Prostate gland (tissue), 2 donors: ENCODE data around the gene IGFBP2. TPM values are rescaled to one million over a fixed set of nuclear protein-coding genes. Genes with fewer than 3 reads are reported as not detected.

Experiments
- DNase-seq: peaks from one replicate; pipeline ENCODE4 v3.0.0-alpha.2; 2019; ENCODE audit warnings: low spot score
- H3K27ac ChIP-seq, 2 donors: fragments of 200-600 bp; sonication (generic); 2 replicates each; pipeline ENCODE4 v1.5.1; 2017 to 2019
- H3K27me3 ChIP-seq: fragments of 200-600 bp; sonication (generic); replicated peaks from 2 replicates; pipeline ENCODE4 v1.5.1; 2019; ENCODE audit not compliant: insufficient read depth
- H3K36me3 ChIP-seq, 2 donors: fragments of 200-600 bp; sonication (generic); 1 replicate in 1 of 2; 2 replicates in 1 of 2; pipeline versions ENCODE4 v1.5.1 to v1.8.1; 2017 to 2019
- H3K4me1 ChIP-seq: fragments of 200-600 bp; sonication (generic); replicated peaks from 2 replicates; pipeline ENCODE4 v1.5.1; 2019
- H3K4me3 ChIP-seq, 2 donors: fragments of 200-600 bp; sonication (generic); 2 replicates each; pipeline ENCODE4 v1.5.1; 2017 to 2019
- H3K9me3 ChIP-seq: fragments of 200-600 bp; sonication (generic); 2 replicates; pipeline ENCODE4 v1.5.1; 2017
- POLR2A ChIP-seq: fragments of 450-650 bp; IDR thresholded peaks from one replicate; pipeline ENCODE4 v1.6.1; 2016; ENCODE audit warnings: antibody characterized with exemption, mild to moderate bottlenecking
- POLR2AphosphoS5 ChIP-seq: sonication (generic); formaldehyde crosslinking; IDR thresholded peaks from one replicate; pipeline ENCODE4 v1.6.1; 2017; ENCODE audit warnings: antibody characterized with exemption
- WGBS: methylation state at CpG from one replicate; pipeline ENCODE4 v1.1.5; 2018; 5-methylcytosine and 5-hydroxymethylcytosine counted together
- intact Hi-C: fragments of 100-400 bp; cut with DNase I; formaldehyde crosslinking; loops from one replicate; pipeline ENCODE4 v1.14.2; 2022
- total RNA-seq, 2 donors: library from RNA; depleted of rRNA; stranded (reverse); fragments of >200 nt; gene quantifications; one replicate each; pipeline ENCODE4 v1.1.0, GENCODE V29; 2016
- TF ChIP-seq, protein P1 (sequence below), 4 experiments: fragments of 200-600 bp in 2 of 4; fragments of 450-650 bp in 2 of 4; sonication (generic) in 2 of 4; IDR thresholded peaks; 1 replicate in 3 of 4; 2 replicates in 1 of 4; pipeline ENCODE4 v1.5.1; 2016 to 2019; ENCODE audit warnings: antibody characterized with exemption in 4 of 4, mild to moderate bottlenecking in 2 of 4, moderate library complexity in 2 of 4

IGFBP2 gene
- total RNA-seq, 2 donors from 2014 or later, result 152 to 250 TPM

DNA sequence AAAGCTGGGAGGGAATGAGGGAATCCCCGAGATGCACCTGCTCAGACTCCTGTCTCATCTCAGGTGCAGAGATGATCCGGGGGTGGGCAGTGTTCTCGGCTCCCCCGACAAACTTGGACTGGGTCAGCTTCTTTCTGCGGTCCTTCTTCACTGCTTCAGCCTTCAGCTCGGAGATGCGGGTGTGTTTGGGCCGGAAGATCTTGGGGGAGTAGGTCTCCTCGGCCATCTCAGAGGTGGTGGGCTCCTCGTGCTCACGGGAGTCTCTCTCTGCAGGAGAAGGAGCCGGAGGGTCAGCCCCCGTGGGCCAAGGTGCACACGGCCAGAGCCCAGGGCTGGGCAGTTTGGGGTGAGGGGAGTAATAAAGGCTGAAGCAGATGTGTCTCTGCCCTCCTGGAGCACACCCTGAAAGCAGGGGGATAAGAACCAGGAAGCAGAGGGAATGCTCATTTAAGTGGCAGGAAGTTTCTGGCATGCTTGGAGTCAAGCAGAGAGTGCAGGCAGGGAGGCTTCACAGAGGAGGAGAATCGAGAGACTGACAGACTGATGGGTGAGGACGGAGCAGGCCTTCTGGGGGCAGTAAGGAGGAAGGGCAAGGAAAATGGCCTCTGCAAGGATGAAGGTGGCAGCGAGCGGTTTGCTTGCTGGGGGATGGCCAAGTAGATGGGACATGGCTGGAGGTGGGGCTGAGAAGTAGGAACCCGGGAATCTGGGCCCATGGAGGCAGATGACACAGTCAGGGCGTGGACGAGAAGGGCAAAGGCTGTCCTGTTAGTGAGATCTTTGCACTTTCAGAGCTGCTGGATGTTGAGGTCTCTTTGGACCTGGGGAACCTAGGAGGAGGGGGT lies 45.8 kb downstream of the IGFBP2 start:
- no peak overlapping the region for H3K27ac ChIP-seq
- no peaks in the 10 kb centered on the region for H3K36me3 ChIP-seq
- DNase-seq, result no peak
- no peaks in the 10 kb centered on the region for H3K27me3 ChIP-seq
- TF ChIP-seq POLR2A, result no peak
- TF ChIP-seq, protein P1, sequence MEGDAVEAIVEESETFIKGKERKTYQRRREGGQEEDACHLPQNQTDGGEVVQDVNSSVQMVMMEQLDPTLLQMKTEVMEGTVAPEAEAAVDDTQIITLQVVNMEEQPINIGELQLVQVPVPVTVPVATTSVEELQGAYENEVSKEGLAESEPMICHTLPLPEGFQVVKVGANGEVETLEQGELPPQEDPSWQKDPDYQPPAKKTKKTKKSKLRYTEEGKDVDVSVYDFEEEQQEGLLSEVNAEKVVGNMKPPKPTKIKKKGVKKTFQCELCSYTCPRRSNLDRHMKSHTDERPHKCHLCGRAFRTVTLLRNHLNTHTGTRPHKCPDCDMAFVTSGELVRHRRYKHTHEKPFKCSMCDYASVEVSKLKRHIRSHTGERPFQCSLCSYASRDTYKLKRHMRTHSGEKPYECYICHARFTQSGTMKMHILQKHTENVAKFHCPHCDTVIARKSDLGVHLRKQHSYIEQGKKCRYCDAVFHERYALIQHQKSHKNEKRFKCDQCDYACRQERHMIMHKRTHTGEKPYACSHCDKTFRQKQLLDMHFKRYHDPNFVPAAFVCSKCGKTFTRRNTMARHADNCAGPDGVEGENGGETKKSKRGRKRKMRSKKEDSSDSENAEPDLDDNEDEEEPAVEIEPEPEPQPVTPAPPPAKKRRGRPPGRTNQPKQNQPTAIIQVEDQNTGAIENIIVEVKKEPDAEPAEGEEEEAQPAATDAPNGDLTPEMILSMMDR (IDR thresholded peaks at IDR 0.05), result no peak
- no peak for TF ChIP-seq POLR2AphosphoS5
- intact Hi-C loops, result no loop called here
- 84% methylated on average over 21 of the region's 21 CpGs for WGBS
- H3K4me3 ChIP-seq, result no peak overlapping the region
- no peaks in the 10 kb centered on the region for H3K9me3 ChIP-seq
- no peaks in the 10 kb centered on the region for H3K4me1 ChIP-seq

DNA sequence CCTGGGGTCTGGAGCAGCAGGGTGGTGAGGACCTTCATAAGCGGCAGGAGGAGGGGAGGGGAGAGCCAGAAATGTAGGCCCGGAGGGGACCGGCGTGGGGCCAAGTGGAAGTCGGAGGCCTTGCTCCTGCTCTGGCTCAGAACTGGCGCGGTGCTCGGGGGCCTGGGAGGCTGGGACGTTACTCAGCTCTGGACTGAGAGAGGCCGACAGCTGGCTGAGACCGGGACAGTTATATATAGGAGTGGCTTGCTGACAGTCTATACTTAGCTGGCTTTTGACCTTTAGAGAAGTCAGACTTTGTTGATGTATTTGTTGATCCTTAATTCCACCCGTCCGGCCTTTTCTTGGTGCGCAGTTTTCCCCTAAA lies 46.4 kb downstream of the IGFBP2 start:
- peak overlapping the region; percentile 0 to 16 for H3K27ac ChIP-seq
- H3K9me3 ChIP-seq, result no peaks in the 10 kb centered on the region
- DNase-seq, result no peak
- no peaks in the 10 kb centered on the region for H3K27me3 ChIP-seq
- 77% methylated on average over 14 of the region's 14 CpGs for WGBS
- H3K36me3 ChIP-seq, result no peaks in the 10 kb centered on the region
- H3K4me1 ChIP-seq, result no peaks in the 10 kb centered on the region
- no peak overlapping the region for H3K4me3 ChIP-seq
- intact Hi-C loops, result loop anchor here (5.0 kb wide), 1 partner anchor 1078 kb away; no protein-coding TSS in a partner anchor
- TF ChIP-seq, protein P1 (IDR thresholded peaks at IDR 0.05), result no peak
- TF ChIP-seq POLR2AphosphoS5 (no peak), POLR2A (no peak)

DNA sequence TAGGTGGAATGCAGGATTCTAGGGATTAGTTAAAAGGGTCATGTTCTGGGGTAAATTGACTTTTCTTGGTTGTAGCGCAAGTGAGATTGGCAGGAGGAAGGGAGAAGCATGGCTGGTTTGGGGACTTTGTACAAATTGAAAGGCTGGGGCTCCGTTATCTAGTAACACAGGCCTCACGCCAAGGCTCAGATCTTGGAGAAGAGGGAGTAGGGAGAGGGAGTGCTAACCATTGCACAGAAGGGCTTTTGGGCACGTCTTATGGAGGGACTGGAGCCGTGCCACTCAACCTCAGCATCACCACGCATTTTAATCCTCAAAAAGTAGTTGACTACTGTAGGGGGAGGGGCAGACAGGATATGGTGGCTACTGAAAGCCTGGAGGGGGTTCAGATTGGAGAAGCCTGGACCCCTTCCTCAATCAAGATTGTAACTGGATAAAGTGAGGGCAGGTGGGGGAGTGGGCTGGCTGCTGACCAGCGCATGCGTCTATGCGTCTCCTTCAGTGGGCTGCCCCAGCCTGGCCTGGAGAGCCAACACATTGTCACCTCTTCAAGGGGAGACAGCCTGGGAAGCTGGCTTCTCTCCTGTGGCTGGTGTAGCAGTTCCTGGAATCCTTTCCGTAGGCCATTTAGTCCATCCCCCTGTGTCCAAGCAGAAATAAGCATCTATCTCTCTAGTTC lies 47.9 kb downstream of the IGFBP2 start:
- no peak for DNase-seq
- 83% methylated on average over 10 of the region's 10 CpGs for WGBS
- no peak for TF ChIP-seq POLR2AphosphoS5
- TF ChIP-seq, protein P1 (IDR thresholded peaks at IDR 0.05), result no peak
- no peak for TF ChIP-seq POLR2A
- no peak overlapping the region for H3K4me3 ChIP-seq
- H3K9me3 ChIP-seq, result no peaks in the 10 kb centered on the region
- no peaks in the 10 kb centered on the region for H3K36me3 ChIP-seq
- H3K4me1 ChIP-seq, result no peaks in the 10 kb centered on the region
- intact Hi-C loops, result loop anchor here (5.0 kb wide), 1 partner anchor 1076 kb away; no protein-coding TSS in a partner anchor
- no peaks in the 10 kb centered on the region for H3K27me3 ChIP-seq
- no peak overlapping the region for H3K27ac ChIP-seq

DNA sequence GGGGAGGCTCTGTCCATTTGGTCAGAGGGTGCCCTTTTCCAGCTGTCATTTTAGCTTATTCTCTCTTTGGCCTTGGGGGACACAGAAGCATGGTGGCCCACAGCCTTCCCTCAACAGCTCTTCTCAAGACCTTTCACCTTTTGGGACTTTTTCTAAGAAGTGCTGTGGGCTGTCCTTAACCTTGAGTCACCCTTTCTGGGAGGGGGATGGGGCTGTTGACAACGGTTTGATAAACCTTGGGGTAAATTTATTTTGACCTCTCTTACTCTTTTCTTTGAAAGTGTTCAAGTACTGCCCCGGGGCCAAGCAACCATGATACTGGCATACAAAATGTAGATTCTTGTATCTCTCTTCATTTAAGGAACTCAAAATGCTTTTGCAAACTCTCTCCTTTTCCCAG lies 48.5 kb downstream of the IGFBP2 start:
- WGBS, result 67% methylated on average over 2 of the region's 2 CpGs
- intact Hi-C loops, result loop anchor here (5.0 kb wide), 1 partner anchor 1076 kb away; no protein-coding TSS in a partner anchor
- H3K4me1 ChIP-seq, result no peaks in the 10 kb centered on the region
- H3K4me3 ChIP-seq, result no peak overlapping the region
- TF ChIP-seq POLR2A, result no peak
- TF ChIP-seq POLR2AphosphoS5, result no peak
- TF ChIP-seq, protein P1 (IDR thresholded peaks at IDR 0.05), result no peak
- H3K27me3 ChIP-seq, result no peaks in the 10 kb centered on the region
- no peak overlapping the region for H3K27ac ChIP-seq
- no peaks in the 10 kb centered on the region for H3K9me3 ChIP-seq
- no peak for DNase-seq
- no peaks in the 10 kb centered on the region for H3K36me3 ChIP-seq
